Liver (tissue), 9 donors: ENCODE data around the gene TMEM51. TPM values are rescaled to one million over a fixed set of nuclear protein-coding genes. Genes with fewer than 3 reads are reported as not detected.

Experiments
- DNase-seq: peaks from one replicate; pipeline ENCODE4 v3.0.0-alpha.2; 2017; ENCODE audit warnings: low spot score
- H3K27ac ChIP-seq, 2 donors: one replicate each; pipeline ENCODE4 v1.7.0; 2013; ENCODE audit warnings: inconsistent platforms in 2 of 2, low read length in 2 of 2, control low read depth in 1 of 2, low read depth in 1 of 2, mild to moderate bottlenecking in 1 of 2
- H3K27me3 ChIP-seq, 4 donors: one replicate each; pipeline versions ENCODE4 v1.6.1 to v1.7.0; 2013; ENCODE audit warnings: low read length in 3 of 4, inconsistent platforms in 1 of 4, mild to moderate bottlenecking in 1 of 4, moderate library complexity in 1 of 4; ENCODE audit not compliant: control insufficient read depth in 4 of 4, insufficient read depth in 4 of 4
- H3K36me3 ChIP-seq, 4 donors: one replicate each; pipeline versions ENCODE4 v1.6.1 to v1.7.0; 2013; ENCODE audit warnings: low read length in 3 of 4, mild to moderate bottlenecking in 3 of 4, low read depth in 1 of 4, moderate library complexity in 1 of 4; ENCODE audit not compliant: control insufficient read depth in 4 of 4, insufficient read depth in 3 of 4
- H3K4me1 ChIP-seq, 4 donors: one replicate each; pipeline versions ENCODE4 v1.6.1 to v1.7.0; 2013; ENCODE audit warnings: low read length in 3 of 4, mild to moderate bottlenecking in 3 of 4, moderate library complexity in 1 of 4; ENCODE audit not compliant: control insufficient read depth in 4 of 4, insufficient read depth in 4 of 4
- H3K4me3 ChIP-seq, 3 donors: one replicate each; pipeline versions ENCODE4 v1.6.1 to v1.7.0; 2013; ENCODE audit warnings: low read length in 3 of 3, control low read depth in 1 of 3, low read depth in 1 of 3, mild to moderate bottlenecking in 1 of 3
- H3K9ac ChIP-seq, 2 donors: one replicate each; pipeline ENCODE4 v1.7.0; 2013; ENCODE audit warnings: low read length in 2 of 2, mild to moderate bottlenecking in 2 of 2, moderate library complexity in 2 of 2, control low read depth in 1 of 2, low read depth in 1 of 2
- H3K9me3 ChIP-seq, 4 donors: one replicate each; pipeline versions ENCODE4 v1.6.1 to v1.7.0; 2013; ENCODE audit warnings: low read length in 3 of 4; ENCODE audit not compliant: control insufficient read depth in 4 of 4
- EGR1 ChIP-seq, 2 donors: IDR thresholded peaks; 2 replicates each; pipeline ENCODE4 v1.6.1; 2016 to 2018; ENCODE audit warnings: antibody characterized with exemption in 2 of 2, low read depth in 2 of 2
- FOXA1 ChIP-seq: IDR thresholded peaks from 2 replicates; pipeline ENCODE4 v1.6.1; 2016; ENCODE audit warnings: antibody characterized with exemption
- GABPA ChIP-seq, 2 donors: IDR thresholded peaks in 1 of 2; conservative IDR thresholded peaks in 1 of 2; 2 replicates each; pipeline ENCODE4 v1.6.1; 2016; ENCODE audit warnings: antibody characterized with exemption in 2 of 2, mild to moderate bottlenecking in 1 of 2, moderate library complexity in 1 of 2
- HNF4A ChIP-seq, 2 donors: conservative IDR thresholded peaks; 2 replicates each; pipeline ENCODE4 v1.6.1; 2016; ENCODE audit warnings: antibody characterized with exemption in 2 of 2, mild to moderate bottlenecking in 2 of 2
- HNF4G ChIP-seq: IDR thresholded peaks from 2 replicates; pipeline ENCODE4 v1.6.1; 2016; ENCODE audit warnings: antibody characterized with exemption
- JUND ChIP-seq, 2 donors: IDR thresholded peaks; 2 replicates each; pipeline ENCODE4 v1.6.1; 2016; ENCODE audit warnings: antibody characterized with exemption in 2 of 2
- MAX ChIP-seq: IDR thresholded peaks from 2 replicates; pipeline ENCODE4 v1.6.1; 2016; ENCODE audit warnings: antibody characterized with exemption
- RAD21 ChIP-seq, 2 donors: IDR thresholded peaks; 2 replicates each; pipeline ENCODE4 v1.6.1; 2016; ENCODE audit warnings: antibody characterized with exemption in 2 of 2, mild to moderate bottlenecking in 2 of 2
- REST ChIP-seq: IDR thresholded peaks from 2 replicates; pipeline ENCODE4 v1.6.1; 2016; ENCODE audit warnings: antibody characterized with exemption, mild to moderate bottlenecking
- RXRA ChIP-seq, 2 donors: IDR thresholded peaks; 2 replicates each; pipeline ENCODE4 v1.6.1; 2017 to 2018; ENCODE audit warnings: antibody characterized with exemption in 2 of 2, mild to moderate bottlenecking in 1 of 2
- SP1 ChIP-seq: IDR thresholded peaks from 2 replicates; pipeline ENCODE4 v1.6.1; 2018; ENCODE audit warnings: antibody characterized with exemption, mild to moderate bottlenecking
- TAF1 ChIP-seq: conservative IDR thresholded peaks from 2 replicates; pipeline ENCODE4 v1.6.1; 2016; ENCODE audit warnings: antibody characterized with exemption, mild to moderate bottlenecking
- YY1 ChIP-seq: IDR thresholded peaks from 2 replicates; pipeline ENCODE4 v1.6.1; 2016; ENCODE audit warnings: antibody characterized with exemption, mild to moderate bottlenecking
- WGBS: extraction: QIAGEN DNeasy Blood & Tissue Kit; methylation state at CpG from one replicate; pipeline ENCODE4 v1.1.7; 2013; 5-methylcytosine and 5-hydroxymethylcytosine counted together
- polyA plus RNA-seq, 2 donors: library from polyadenylated mRNA; stranded (reverse) in 1 of 2; unstranded in 1 of 2; fragments of 200-250 nt in 1 of 2; fragments of >200 nt in 1 of 2; fragmentation: Nextera tagmentation in 1 of 2; extraction: Ambion mirVana in 1 of 2; gene quantifications; one replicate each; pipeline versions ENCODE4 v1.2.1 to v1.2.3, GENCODE V29; 2013 to 2015
- total RNA-seq, 2 donors: library from RNA; depleted of rRNA; stranded (reverse); fragments of >200 nt; gene quantifications; one replicate each; pipeline ENCODE4 v1.2.3, GENCODE V29; 2014
- TF ChIP-seq, protein P1 (sequence below): IDR thresholded peaks from 2 replicates; pipeline ENCODE4 v1.6.1; 2016; ENCODE audit warnings: antibody characterized with exemption
- TF ChIP-seq, protein P2 (sequence below): IDR thresholded peaks from 2 replicates; pipeline ENCODE4 v1.6.1; 2016; ENCODE audit warnings: antibody characterized with exemption
- TF ChIP-seq, protein P3 (sequence below): fragments of 150-350 bp; IDR thresholded peaks from 2 replicates; pipeline ENCODE4 v1.5.1; 2017; ENCODE audit warnings: improper control_type of control experiment, low read depth, low read length; ENCODE audit not compliant: missing input control
- donor health status: healthy.
- donor health status: healthy.
- donor health status: healthy.
- donor health status: healthy.
- donor health status: healthy.

The TMEM51 gene
- total and polyA plus RNA-seq, 4 donors, result 1.3 to 2.7 (median 1.9) TPM

GRCh38 chr1:15213341-15213821 lies 59.8 kb downstream of the TMEM51 start:
- Histone ChIP-seq H3K9ac (no peak overlapping the region), H3K27me3 (peaks cover 0 to 3% (median 0%) of the 10 kb centered on the region in 4 donors), H3K4me3 (no peak overlapping the region), H3K9me3 (no peaks in the 10 kb centered on the region), H3K36me3 (no peaks in the 10 kb centered on the region), H3K4me1 (peaks cover 0 to 7% (median 2%) of the 10 kb centered on the region in 4 donors), H3K27ac (peak overlapping the region in 1 of 2 donors; percentile 21)
- DNase-seq, result no peak
- no peak for TF ChIP-seq RXRA (IDR thresholded peaks at IDR 0.05)
- no peak for TF ChIP-seq MAX
- no peak for TF ChIP-seq SP1
- no peak for TF ChIP-seq GABPA (IDR thresholded peaks at IDR 0.05 in 1 of 2, conservative IDR thresholded peaks at IDR 0.05 in 1 of 2)
- no peak for TF ChIP-seq JUND (IDR thresholded peaks at IDR 0.05)
- TF ChIP-seq TAF1, result no peak
- TF ChIP-seq, protein P1, sequence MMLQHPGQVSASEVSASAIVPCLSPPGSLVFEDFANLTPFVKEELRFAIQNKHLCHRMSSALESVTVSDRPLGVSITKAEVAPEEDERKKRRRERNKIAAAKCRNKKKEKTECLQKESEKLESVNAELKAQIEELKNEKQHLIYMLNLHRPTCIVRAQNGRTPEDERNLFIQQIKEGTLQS, result no peak
- TF ChIP-seq, protein P2, sequence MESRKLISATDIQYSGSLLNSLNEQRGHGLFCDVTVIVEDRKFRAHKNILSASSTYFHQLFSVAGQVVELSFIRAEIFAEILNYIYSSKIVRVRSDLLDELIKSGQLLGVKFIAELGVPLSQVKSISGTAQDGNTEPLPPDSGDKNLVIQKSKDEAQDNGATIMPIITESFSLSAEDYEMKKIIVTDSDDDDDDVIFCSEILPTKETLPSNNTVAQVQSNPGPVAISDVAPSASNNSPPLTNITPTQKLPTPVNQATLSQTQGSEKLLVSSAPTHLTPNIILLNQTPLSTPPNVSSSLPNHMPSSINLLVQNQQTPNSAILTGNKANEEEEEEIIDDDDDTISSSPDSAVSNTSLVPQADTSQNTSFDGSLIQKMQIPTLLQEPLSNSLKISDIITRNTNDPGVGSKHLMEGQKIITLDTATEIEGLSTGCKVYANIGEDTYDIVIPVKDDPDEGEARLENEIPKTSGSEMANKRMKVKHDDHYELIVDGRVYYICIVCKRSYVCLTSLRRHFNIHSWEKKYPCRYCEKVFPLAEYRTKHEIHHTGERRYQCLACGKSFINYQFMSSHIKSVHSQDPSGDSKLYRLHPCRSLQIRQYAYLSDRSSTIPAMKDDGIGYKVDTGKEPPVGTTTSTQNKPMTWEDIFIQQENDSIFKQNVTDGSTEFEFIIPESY, result no peak
- TF ChIP-seq RAD21 (IDR thresholded peaks at IDR 0.05), result no peak
- TF ChIP-seq, protein P3, sequence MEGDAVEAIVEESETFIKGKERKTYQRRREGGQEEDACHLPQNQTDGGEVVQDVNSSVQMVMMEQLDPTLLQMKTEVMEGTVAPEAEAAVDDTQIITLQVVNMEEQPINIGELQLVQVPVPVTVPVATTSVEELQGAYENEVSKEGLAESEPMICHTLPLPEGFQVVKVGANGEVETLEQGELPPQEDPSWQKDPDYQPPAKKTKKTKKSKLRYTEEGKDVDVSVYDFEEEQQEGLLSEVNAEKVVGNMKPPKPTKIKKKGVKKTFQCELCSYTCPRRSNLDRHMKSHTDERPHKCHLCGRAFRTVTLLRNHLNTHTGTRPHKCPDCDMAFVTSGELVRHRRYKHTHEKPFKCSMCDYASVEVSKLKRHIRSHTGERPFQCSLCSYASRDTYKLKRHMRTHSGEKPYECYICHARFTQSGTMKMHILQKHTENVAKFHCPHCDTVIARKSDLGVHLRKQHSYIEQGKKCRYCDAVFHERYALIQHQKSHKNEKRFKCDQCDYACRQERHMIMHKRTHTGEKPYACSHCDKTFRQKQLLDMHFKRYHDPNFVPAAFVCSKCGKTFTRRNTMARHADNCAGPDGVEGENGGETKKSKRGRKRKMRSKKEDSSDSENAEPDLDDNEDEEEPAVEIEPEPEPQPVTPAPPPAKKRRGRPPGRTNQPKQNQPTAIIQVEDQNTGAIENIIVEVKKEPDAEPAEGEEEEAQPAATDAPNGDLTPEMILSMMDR, result no peak
- TF ChIP-seq REST, result no peak
- no peak for TF ChIP-seq YY1
- no peak for TF ChIP-seq HNF4G
- no peak for TF ChIP-seq FOXA1
- TF ChIP-seq HNF4A (conservative IDR thresholded peaks at IDR 0.05), result no peak
- TF ChIP-seq EGR1 (IDR thresholded peaks at IDR 0.05; ENCODE audit: low read depth in 2 of 2), result no peak
- WGBS, result 83% methylated on average over 7 of the region's 7 CpGs
